DMS53 (cell line): ENCODE data around the gene ZNF497.
A peak's percentile ranks its signal among the peaks of the same experiment; 100 is the strongest.

Source experiments
- DNase-seq: peaks from one replicate; lab custom pipeline; 2025; lab: John Stamatoyannopoulos, UW

Gene ZNF497

DNA sequence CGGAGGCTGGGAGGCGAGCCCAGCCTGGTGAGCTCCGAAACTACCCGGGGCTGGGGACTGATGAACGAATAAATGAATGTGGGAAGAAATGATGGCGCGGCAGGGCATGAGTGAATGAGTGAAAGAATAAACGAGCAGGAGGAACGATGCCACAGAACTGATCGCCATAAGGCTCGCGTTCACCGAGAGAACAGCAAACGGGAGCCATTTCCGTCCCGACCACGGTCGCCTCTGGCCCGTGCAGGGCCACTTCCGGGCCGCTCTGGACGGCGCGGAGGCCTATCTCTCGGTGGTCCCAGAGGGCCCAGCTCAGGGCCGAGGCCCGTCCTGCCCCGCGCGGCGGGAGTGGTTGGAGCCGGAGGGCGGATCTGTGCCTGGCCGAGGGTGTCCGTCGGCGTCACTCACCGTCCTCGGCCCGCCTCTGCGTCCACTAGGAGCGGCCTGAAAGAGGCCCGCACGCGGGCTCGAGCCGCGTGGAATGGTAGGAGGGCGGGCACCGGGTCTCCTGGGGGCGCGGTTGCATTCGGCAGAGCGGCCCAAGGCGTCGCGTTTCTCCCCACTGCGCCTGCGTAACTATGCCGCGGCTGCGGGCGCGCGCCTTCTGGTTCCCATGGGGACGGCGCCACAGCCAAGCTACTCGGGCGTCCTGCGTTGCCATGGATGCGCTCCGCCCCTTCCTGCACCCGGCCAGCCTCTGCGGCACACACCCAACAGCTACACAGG, at the start of gene ZNF497:
Gene ZNF497 (minus strand): TSS at position 480 of the 723 bp plus-strand sequence. CDS start 5,116 bp downstream, outside the sequence.
- DNase-seq: peak; percentile 99

GRCh38 chr19:58409010-58409790, 46.6 kb upstream of the ZNF497 start:
- peak; percentile 60 for DNase-seq

DNA sequence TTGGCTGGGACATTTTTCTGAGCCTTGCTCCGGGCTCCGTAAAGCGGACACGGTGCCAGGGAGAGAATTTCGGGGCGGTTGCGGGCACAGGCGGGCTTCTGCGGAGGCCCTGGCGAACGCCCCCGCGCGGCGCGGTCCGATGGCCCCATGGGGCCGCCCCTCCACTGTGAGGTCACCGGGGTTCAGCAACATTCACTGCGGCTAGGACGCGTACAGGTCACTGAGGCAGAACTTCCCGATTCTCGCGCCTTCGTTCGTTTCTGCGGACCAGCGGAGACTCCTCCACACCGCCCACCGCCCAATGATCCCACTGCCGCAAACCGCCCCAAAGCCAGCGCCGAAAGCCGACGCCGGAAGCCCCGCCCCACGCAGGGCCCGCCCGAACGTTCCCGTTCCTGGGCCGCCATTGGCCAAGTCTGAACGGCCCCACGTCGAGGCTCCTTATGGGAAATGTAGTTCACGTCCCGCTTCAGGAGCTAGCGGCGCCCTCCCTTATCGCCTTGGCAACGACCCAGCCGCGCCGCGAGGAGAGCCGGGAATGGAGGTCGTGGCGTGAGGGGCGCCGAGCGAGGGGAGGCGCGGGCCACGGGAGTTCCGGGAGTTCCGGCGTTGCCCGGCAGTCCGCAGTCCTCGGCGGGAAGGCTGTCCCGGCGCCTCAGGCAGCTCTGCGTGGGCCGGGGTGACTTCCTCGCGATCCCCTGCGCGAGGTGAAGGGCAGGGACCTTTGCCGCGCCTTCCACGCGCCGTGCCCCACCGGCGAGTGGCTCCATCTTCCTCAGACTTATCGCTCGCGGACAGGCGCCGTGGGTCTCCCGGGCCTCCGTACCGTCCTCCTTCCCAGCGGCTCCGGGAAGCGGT, 45.8 kb upstream of the ZNF497 start, which contains the start of gene ZNF584:
Gene ZNF584 (plus strand): TSS at position 498 of the 858 bp plus-strand sequence. CDS start 499 bp downstream, outside the sequence.
- DNase-seq: peak; percentile 95

GRCh38 chr19:58407658-58408151, 45.2 kb upstream of the ZNF497 start:
- DNase-seq: peak; percentile 49

DNA sequence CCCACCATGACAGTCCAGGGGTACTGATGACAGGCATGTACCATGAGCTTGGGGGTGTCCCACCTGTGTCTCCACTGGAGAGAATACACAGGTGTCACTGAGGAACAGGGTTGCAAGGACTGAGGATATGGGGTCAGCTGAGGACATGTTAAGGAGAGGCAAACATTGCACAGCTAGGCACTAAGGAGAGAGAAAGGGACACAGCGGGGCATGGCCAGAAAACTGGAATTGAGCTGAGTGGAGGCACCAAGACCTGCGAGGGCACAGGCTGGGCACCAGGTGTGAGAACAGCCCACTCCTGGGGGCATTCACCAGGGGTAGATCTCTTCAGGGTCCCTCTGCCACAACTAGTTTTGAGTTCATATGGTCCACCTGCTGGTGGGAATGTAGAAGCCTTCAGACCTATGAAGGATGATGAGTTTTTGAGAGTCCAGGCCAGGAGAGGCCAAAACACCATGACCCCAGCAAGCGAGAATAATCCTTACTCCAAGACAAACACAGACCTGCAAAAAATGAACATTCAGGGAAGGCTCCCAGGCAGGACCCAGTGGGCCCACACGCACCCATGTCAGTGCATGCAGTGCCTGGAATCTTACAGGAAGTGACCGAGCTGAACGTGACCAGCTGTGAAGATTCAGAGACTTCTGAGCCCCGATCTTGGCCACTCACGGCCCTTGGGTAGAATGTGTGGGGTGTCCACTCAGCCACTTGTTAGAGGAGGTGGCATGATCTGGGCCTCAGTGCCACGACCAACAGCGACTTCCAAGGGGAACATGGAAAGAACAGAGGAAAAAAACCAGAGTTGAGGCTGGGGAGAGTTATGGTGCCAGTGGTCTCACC, 44.5 kb upstream of the ZNF497 start:
- DNase-seq: peak; percentile 36

DNA sequence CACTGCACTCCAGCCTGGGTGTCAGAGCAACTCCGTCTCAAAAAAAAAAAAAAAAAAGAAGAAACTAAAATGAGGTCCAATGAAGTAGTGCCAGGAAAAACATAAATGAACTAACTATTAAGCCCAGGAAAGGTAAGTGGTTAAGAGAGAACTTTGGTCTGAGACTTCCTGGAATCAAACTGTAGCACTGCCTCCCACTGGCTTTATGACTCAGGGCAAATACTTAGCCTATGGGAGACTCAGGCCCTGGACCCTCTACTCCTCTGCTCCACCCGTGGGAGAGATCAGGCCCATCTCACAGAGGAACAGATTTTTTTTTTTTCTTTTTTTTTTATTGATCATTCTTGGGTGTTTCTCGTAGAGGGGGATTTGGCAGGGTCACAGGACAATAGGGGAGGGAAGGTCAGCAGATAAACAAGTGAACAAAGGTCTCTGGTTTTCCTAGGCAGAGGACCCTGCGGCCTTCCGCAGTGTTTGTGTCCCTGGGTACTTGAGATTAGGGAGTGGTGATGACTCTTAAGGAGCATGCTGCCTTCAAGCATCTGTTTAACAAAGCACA, 41.4 kb upstream of the ZNF497 start:
- DNase-seq: peak; percentile 42

GRCh38 chr19:58401840-58402421, 39.4 kb upstream of the ZNF497 start:
- peak; percentile 58 for DNase-seq

DNA sequence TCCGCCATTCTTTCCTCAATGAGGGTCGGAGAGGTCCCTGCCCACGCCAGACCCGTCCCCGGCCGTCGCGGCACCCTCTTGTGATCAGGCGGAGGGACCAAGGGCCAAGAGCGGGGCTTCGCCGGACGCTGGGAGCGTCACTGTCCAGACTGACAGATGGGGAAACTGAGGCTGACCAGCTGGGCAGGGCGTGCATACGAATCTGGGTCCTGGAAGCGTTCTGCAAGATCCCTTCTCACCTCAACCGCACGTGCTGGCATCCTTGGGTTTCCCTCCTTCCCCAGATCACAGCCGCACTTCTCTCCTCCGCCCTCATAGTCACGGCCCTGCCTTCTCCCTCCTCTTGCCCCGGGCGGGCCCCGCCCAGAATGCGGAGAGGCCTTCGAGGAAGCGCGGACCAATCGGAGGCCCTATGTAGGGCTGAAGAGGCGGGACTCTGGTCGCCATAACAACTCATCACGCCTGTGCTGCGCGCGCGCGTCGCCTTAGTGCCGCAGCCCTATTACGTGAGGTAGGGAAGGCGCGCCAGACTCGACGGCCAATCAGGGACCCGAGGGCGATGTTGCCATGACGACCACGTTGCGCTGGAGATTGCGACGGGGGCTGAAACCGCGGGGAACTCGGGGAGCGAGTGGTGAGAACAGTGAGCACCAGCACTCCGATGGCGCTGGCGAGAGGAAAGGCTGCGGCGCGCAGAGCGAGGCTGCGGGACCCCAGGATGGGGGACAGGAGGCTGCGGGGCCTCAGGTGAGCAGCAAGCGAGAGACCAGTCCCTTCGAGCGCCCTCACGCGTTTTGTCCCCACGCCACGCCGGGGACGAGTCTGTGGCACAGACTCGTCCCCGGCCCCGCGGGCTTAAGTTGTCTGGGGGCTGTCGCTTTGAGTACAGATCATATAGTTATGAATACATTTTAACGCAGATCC, 38.6 kb upstream of the ZNF497 start:
- DNase-seq: peak; percentile 100

GRCh38 chr19:58400316-58400915, 37.9 kb upstream of the ZNF497 start:
- peak; percentile 48 for DNase-seq

GRCh38 chr19:58399903-58400302, 37.4 kb upstream of the ZNF497 start:
- no peak for DNase-seq

GRCh38 chr19:58398545-58398944, 36.0 kb upstream of the ZNF497 start:
- no peak for DNase-seq

- no peak for DNase-seq
Observed at GRCh38 chr19:58398087-58398486, 35.5 kb upstream of the ZNF497 start.

DNA sequence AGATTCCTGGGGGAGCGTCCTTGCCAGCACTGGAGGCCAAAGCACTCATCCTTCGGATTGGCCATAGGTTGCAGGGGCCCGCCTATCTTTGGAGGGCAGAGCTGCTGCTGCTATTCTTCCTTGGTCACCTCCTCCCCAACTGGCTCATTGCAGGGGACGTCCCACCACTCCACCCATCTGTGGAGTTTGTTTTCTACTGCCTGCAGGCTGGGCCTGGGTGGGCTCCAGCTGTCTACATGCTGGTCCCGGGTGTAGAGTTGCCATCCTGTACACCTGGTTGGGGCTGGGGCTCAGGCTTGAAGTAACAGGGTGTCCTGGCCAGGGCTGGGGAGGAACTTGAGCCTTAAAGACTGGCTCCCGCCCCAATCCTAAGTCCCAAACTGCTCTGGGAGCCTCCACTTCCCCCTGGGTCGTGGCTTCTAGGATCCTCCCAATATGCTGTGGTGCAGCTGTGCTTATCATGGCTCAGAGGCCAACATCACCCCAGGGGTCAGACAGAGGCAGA, 35.0 kb upstream of the ZNF497 start:
- no peak for DNase-seq

DNA sequence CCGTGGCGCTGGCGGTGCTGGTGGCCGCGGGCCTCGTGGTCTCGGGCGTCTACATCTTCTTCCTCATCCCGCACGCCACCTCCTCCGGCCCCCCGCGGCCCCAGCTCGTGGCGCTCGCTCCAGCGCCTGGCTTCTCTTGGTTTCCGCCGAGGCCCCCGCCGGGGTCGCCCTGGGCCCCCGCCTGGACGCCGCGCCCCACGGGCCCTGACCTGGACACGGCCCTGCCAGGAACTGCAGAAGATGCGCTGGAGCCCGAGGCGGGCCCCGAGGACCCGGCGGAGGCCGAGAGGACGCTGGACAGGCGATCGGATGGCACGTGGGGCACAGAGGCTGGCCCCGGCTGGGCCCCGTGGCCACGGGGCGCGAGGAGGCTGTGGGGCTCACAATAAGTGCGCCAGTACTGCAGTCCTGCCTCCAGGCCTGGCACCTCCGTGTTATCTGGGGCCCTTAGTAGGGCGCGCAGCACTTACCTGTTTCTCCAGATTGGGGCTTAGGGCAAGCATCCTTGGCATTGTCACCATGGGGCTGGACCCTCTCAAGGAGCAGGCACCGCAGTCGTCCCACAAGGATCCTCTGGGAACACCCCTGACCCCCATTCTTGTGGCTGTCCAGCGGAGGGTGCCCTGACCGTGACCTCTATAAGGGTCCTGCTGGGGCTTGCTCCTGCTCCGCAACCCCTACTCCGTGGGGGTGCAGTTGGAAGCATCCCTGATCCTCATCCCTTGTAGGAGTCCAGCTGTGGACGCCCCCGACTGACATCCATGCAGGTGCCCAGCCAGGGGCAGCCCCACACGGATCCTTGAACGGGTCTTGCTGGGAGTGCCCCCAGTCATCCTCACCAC, 34.4 kb upstream of the ZNF497 start:
- DNase-seq: no peak

GRCh38 chr19:58395979-58396627, 33.6 kb upstream of the ZNF497 start:
- DNase-seq: peak; percentile 61

DNA sequence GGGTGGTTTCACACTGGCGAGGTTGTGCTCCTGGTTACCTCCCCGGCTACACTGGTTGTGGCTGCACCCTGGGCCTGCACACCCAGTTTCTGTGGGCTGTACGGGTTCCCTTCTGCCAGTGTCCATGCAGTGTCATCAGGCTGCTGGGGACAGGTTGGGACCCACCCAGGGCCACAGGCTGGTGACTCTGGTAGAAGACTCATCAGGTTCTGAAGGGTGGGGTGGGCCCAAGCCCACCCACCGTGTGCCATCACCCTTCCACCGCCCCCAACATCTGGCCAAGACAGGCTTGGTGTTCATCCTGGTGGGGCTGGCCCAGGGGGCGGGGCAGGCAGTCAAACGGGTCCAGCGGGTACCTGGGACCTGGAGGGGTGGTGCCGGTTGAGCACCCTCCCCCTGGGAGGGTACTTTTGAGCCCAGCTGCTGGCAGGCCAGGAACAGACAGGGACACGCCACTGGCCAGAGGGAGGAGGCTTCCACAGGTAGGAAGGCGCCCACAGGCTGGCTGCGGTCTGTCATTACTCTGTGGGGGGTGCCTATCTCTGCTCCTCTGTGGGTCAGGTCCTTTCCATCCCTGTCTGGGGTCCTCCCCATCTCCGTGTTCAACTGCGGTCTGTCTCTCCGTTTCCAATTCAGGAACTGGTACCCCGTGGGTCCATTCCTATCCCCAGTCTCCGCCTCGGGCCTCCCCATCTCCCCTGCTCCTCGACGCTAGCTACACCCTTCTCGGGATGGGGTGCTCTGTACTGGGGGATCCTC, 32.8 kb upstream of the ZNF497 start, which contains the start of gene RNF225:
Gene RNF225 (plus strand): TSS at position 437 of the 759 bp plus-strand sequence. CDS start 434 bp downstream, outside the sequence.
- DNase-seq: peak; percentile 94
